H9 (cell line): ENCODE measurements around the gene PCSK1N. TPM values are rescaled to one million over a fixed set of nuclear protein-coding genes. Genes with fewer than 3 reads are reported as not detected.

Experiments used
- DNase-seq: peaks from one replicate; pipeline ENCODE4 v3.0.0-alpha.2; 2017
- H2AFZ ChIP-seq: one replicate; pipeline ENCODE4 v1.6.1; 2013; ENCODE audit warnings: mild to moderate bottlenecking, low read length, control low read depth, moderate library complexity
- H2AK5ac ChIP-seq: 2 replicates; pipeline ENCODE4 v1.6.1; 2013; ENCODE audit warnings: low read length, control low read depth, mixed read lengths; ENCODE audit not compliant: insufficient read length
- H2BK120ac ChIP-seq: one replicate; pipeline ENCODE4 v1.6.1; 2013; ENCODE audit warnings: low read depth, mild to moderate bottlenecking, low read length, control low read depth, inconsistent platforms; ENCODE audit not compliant: poor library complexity, severe bottlenecking
- H2BK12ac ChIP-seq: 2 replicates; pipeline ENCODE4 v1.6.1; 2013; ENCODE audit warnings: low read length, control low read depth, mixed read lengths, low read depth; ENCODE audit not compliant: insufficient read length
- H2BK15ac ChIP-seq: 2 replicates; pipeline ENCODE4 v1.6.1; 2013; ENCODE audit warnings: low read depth, low read length, control low read depth
- H2BK20ac ChIP-seq: one replicate; pipeline ENCODE4 v1.6.1; 2013; ENCODE audit warnings: low read depth, mild to moderate bottlenecking, low read length, control low read depth, inconsistent platforms; ENCODE audit not compliant: poor library complexity, severe bottlenecking
- H2BK5ac ChIP-seq: 2 replicates; pipeline ENCODE4 v1.6.1; 2013; ENCODE audit warnings: low read length, control low read depth, mixed read lengths; ENCODE audit not compliant: insufficient read length
- H3K14ac ChIP-seq: 2 replicates; pipeline ENCODE4 v1.6.1; 2013; ENCODE audit warnings: low read length, control low read depth; ENCODE audit not compliant: insufficient read depth
- H3K18ac ChIP-seq: 2 replicates; pipeline ENCODE4 v1.6.1; 2013; ENCODE audit warnings: low read depth, mild to moderate bottlenecking, mixed read lengths, low read length, control low read depth; ENCODE audit not compliant: insufficient read length
- H3K23ac ChIP-seq: 2 replicates; pipeline ENCODE4 v1.6.1; 2013; ENCODE audit warnings: low read length, control low read depth, mixed read lengths, low read depth; ENCODE audit not compliant: insufficient read length
- H3K23me2 ChIP-seq: 2 replicates; pipeline ENCODE4 v1.6.1; 2013; ENCODE audit warnings: low read depth, mild to moderate bottlenecking, mixed read lengths, low read length, control low read depth; ENCODE audit not compliant: insufficient read length, poor library complexity, severe bottlenecking
- H3K27ac ChIP-seq: 2 replicates; pipeline ENCODE4 v1.5.1; 2013; ENCODE audit warnings: low read length, control low read depth, mixed read lengths, low read depth; ENCODE audit not compliant: insufficient read length
- H3K27me3 ChIP-seq: 2 replicates; pipeline ENCODE4 v1.6.1; 2013; ENCODE audit warnings: low read length, control low read depth, inconsistent platforms; ENCODE audit not compliant: insufficient read depth
- H3K4ac ChIP-seq: 2 replicates; pipeline ENCODE4 v1.6.1; 2013; ENCODE audit warnings: low read depth, mild to moderate bottlenecking, control low read depth, inconsistent platforms, low read length, moderate library complexity
- H3K4me1 ChIP-seq: 2 replicates; pipeline ENCODE4 v1.6.1; 2013; ENCODE audit warnings: low read length, control low read depth, inconsistent platforms; ENCODE audit not compliant: insufficient read depth
- H3K4me2 ChIP-seq: 2 replicates; pipeline ENCODE4 v1.6.1; 2013; ENCODE audit warnings: low read length, control low read depth, mixed read lengths; ENCODE audit not compliant: insufficient read length, insufficient read depth
- H3K56ac ChIP-seq: 2 replicates; pipeline ENCODE4 v1.6.1; 2013; ENCODE audit warnings: low read depth, mild to moderate bottlenecking, mixed read lengths, low read length, control low read depth; ENCODE audit not compliant: insufficient read length
- H3K79me1 ChIP-seq: 2 replicates; pipeline ENCODE4 v1.6.1; 2013; ENCODE audit warnings: low read depth, mild to moderate bottlenecking, moderate library complexity, low read length, control low read depth, inconsistent platforms; ENCODE audit not compliant: insufficient read depth, poor library complexity, severe bottlenecking
- H3K79me2 ChIP-seq: 2 replicates; pipeline ENCODE4 v1.6.1; 2013; ENCODE audit warnings: low read length, control low read depth, inconsistent platforms; ENCODE audit not compliant: insufficient read depth
- H3K9ac ChIP-seq: 2 replicates; pipeline ENCODE4 v1.6.1; 2013; ENCODE audit warnings: low read length, control low read depth, mixed read lengths; ENCODE audit not compliant: insufficient read length; ENCODE audit errors: extremely low read depth
- H3K9me3 ChIP-seq: one replicate; pipeline ENCODE4 v1.6.1; 2013; ENCODE audit warnings: low read depth, low read length, inconsistent platforms; ENCODE audit not compliant: control insufficient read depth
- H3T11ph ChIP-seq: one replicate; pipeline ENCODE4 v1.6.1; 2013; ENCODE audit warnings: mild to moderate bottlenecking, low read length, control low read depth, inconsistent platforms
- H4K20me1 ChIP-seq: one replicate; pipeline ENCODE4 v1.6.1; 2013; ENCODE audit not compliant: control insufficient read depth, insufficient read length, insufficient read depth
- H4K5ac ChIP-seq: 2 replicates; pipeline ENCODE4 v1.6.1; 2013; ENCODE audit warnings: low read depth, mild to moderate bottlenecking, mixed read lengths, low read length, control low read depth; ENCODE audit not compliant: insufficient read length
- H4K8ac ChIP-seq: replicated peaks from 2 replicates; pipeline ENCODE4 v1.6.1; 2013; ENCODE audit warnings: low read length, control low read depth, mixed read lengths, low read depth; ENCODE audit not compliant: insufficient read length
- H4K91ac ChIP-seq: 2 replicates; pipeline ENCODE4 v1.6.1; 2013; ENCODE audit warnings: low read depth, mild to moderate bottlenecking, moderate library complexity, mixed read lengths, low read length, control low read depth; ENCODE audit not compliant: insufficient read length
- H3K27ac Mint-ChIP-seq, 3 experiments: 2 replicates in 2 of 3; 3 replicates in 1 of 3; pipeline ENCODE4 v1.8.0; 2020 to 2021; ENCODE audit warnings: mixed read lengths in 3 of 3, mild to moderate bottlenecking in 1 of 3, moderate library complexity in 1 of 3
- H3K27me3 Mint-ChIP-seq: 2 replicates; pipeline ENCODE4 v1.8.0; 2021; ENCODE audit warnings: low read depth, mild to moderate bottlenecking, moderate library complexity, mixed read lengths
- H3K36me3 Mint-ChIP-seq, 3 experiments: 2 replicates in 2 of 3; 3 replicates in 1 of 3; pipeline ENCODE4 v1.8.0; 2020 to 2021; ENCODE audit warnings: low read depth in 3 of 3, mixed read lengths in 3 of 3; ENCODE audit not compliant: insufficient read depth in 1 of 3
- H3K4me1 Mint-ChIP-seq, 2 experiments: 2 replicates each; pipeline ENCODE4 v1.8.0; 2020; ENCODE audit warnings: mixed read lengths in 2 of 2
- H3K4me3 Mint-ChIP-seq, 2 experiments: 2 replicates in 1 of 2; 3 replicates in 1 of 2; pipeline ENCODE4 v1.8.0; 2020 to 2021; ENCODE audit warnings: mild to moderate bottlenecking in 2 of 2, mixed read lengths in 2 of 2, moderate library complexity in 1 of 2
- H3K9me3 Mint-ChIP-seq, 2 experiments: 2 replicates in 1 of 2; 3 replicates in 1 of 2; pipeline ENCODE4 v1.8.0; 2020; ENCODE audit warnings: mild to moderate bottlenecking in 2 of 2, mixed read lengths in 2 of 2, moderate library complexity in 1 of 2
- CTCF ChIP-seq: fragments of 200-600 bp; sonication (generic); conservative IDR thresholded peaks from 3 replicates; pipeline ENCODE4 v1.8.0; 2021; ENCODE audit warnings: antibody characterized with exemption, mild to moderate bottlenecking
- WGBS: extraction: QIAGEN DNeasy Blood & Tissue Kit; methylation state at CpG from one replicate; pipeline ENCODE4 v1.1.7; 2013; ENCODE audit warnings: missing lambda C conversion rate, low lambda C conversion rate, mixed read lengths; ENCODE audit not compliant: insufficient read length; ENCODE audit errors: extremely low coverage; 5-methylcytosine and 5-hydroxymethylcytosine counted together
- long read RNA-seq: library from polyadenylated mRNA; unstranded; transcript quantifications from one replicate; pipeline ENCODE4 v2.0.0, GENCODE V29; 2020
- total RNA-seq: library from RNA; stranded (reverse); gene quantifications from 2 replicates; pipeline ENCODE4 v1.2.1, GENCODE V29; 2021

Gene PCSK1N
- 3.9 and 4.0 TPM in 2 replicates for total RNA-seq
- long read RNA-seq, transcript PCSK1N-201 (3 exons, 1,050 nt), result major isoform, 10 of 10 reads
- long read RNA-seq, partial matches to known transcripts, result 0 of 10 reads
- long read RNA-seq, other reads (novel, unspliced or antisense), result 0 of 10 reads

GRCh38 chrX:48835524-48836329, at the start of gene PCSK1N:
Gene PCSK1N, minus strand, starts transcription at chrX:48835610. Its CDS starts 78 bp downstream, at chrX:48835532.
- H3K4me1 Mint-ChIP-seq, result peaks cover 8 to 12% of the 10 kb centered on the region in 2 experiments
- no peak for TF ChIP-seq CTCF
- no peak within 1 kb of the TSS for H2BK5ac ChIP-seq
- no peak within 1 kb of the TSS for H4K5ac ChIP-seq
- no peak within 1 kb of the TSS for H2BK20ac ChIP-seq
- H3K56ac ChIP-seq, result no peak within 1 kb of the TSS
- no peak within 1 kb of the TSS for H4K8ac ChIP-seq
- no peak within 1 kb of the TSS for H3T11ph ChIP-seq
- peaks cover 12% of the 10 kb centered on the region for H3K27me3 ChIP-seq
- no peaks in the 10 kb centered on the region for H3K79me2 ChIP-seq
- peaks cover 4% of the 10 kb centered on the region for H3K23me2 ChIP-seq
- no peak within 1 kb of the TSS for H2BK15ac ChIP-seq
- DNase-seq, result peak; percentile 60
- no peak within 1 kb of the TSS for H2BK12ac ChIP-seq
- no peaks in the 10 kb centered on the region for H3K79me1 ChIP-seq
- no peaks in the 10 kb centered on the region for H3K4me1 ChIP-seq
- peak within 1 kb of the TSS; percentile 98 for H3K4me2 ChIP-seq
- peaks cover 55 to 69% of the 10 kb centered on the region in 2 experiments for H3K9me3 Mint-ChIP-seq
- H3K9ac ChIP-seq, result no peak within 1 kb of the TSS
- H3K27ac Mint-ChIP-seq, result no peak within 1 kb of the TSS
- no peak within 1 kb of the TSS for H2BK120ac ChIP-seq
- H3K4me3 Mint-ChIP-seq, result peak within 1 kb of the TSS; percentile 63 to 88
- H3K27ac ChIP-seq, result no peak within 1 kb of the TSS
- H3K14ac ChIP-seq, result no peak within 1 kb of the TSS
- peaks cover 63% of the 10 kb centered on the region for H3K27me3 Mint-ChIP-seq
- no peak within 1 kb of the TSS for H3K18ac ChIP-seq
- no peak within 1 kb of the TSS for H3K23ac ChIP-seq
- no peak within 1 kb of the TSS for H2AK5ac ChIP-seq
- peaks cover 9% of the 10 kb centered on the region for H3K9me3 ChIP-seq
- H4K91ac ChIP-seq, result no peak within 1 kb of the TSS
- no peak within 1 kb of the TSS for H3K4ac ChIP-seq
- no CpG with 5 or more reads among the region's 35 CpGs for WGBS
- no peaks in the 10 kb centered on the region for H4K20me1 ChIP-seq
- H2AFZ ChIP-seq, result no peak within 1 kb of the TSS
- H3K36me3 Mint-ChIP-seq, result peaks cover 0 to 10% (median 0%) of the 10 kb centered on the region in 3 experiments; a peak in 5 of 7 replicates
